GM18861 (cell line): ENCODE results near the gene ALPL.

Experiments
- ATAC-seq: cut with Tn5 transposase; IDR thresholded peaks from one replicate; pipeline ENCODE4 v1.9.1; 2021; ENCODE audit not compliant: unreplicated experiment

Gene ALPL

GRCh38 chr1:21574466-21575151, 65.4 kb downstream of the ALPL start:
- ATAC-seq, result no peak

GRCh38 chr1:21575351-21575942, 66.2 kb downstream of the ALPL start:
- ATAC-seq, result no peak

DNA sequence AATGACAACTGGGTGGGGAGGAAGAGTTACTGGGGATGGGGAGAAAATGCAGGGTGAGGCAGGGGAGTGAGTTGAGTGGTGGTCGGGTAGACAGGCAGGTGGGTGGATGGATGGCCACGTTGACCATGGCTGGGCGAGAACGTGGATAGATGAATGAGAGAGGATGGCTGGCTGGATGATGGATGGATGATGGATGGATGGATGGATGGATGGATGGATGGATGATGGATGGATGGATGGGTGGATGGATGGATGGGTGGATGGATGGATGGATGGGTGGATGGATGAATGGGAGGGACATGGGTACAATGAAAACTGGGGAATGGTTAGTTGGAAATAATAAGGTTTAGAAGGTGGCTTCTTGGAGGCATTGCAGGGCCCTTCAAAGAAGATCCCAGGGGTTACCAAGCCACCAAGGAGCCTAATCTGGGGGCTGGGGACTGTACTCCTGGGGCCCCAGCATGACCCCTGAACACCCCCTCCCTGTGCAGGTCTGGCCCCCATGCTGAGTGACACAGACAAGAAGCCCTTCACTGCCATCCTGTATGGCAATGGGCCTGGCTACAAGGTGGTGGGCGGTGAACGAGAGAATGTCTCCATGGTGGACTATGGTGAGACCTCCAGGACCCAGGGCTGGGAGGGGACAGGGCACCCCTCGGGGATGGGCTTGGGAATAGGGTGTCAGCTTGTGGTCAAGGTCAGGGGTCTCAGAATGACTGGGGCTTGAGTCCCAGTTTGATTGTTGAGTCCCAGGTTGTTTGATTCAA, 67.0 kb downstream of the ALPL start:
- no peak for ATAC-seq

DNA sequence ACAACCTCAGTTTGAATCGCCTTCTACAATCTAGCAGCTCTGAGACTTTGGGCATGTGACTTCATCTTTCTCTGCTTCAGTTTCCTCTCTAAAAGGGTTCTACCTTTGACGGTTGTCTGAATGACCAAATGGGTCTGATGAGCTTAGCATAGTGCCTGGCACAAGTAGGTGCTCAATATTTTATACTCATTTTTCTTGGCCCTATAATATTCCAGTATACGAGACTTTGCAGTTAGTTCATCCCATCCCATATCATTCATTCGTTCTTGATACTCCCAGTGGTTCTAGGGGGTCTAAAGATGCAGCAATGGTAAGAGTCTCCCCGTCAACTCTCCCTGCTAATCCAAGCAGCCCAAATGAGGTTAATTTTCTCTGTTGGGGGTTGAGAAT, 67.6 kb downstream of the ALPL start:
- ATAC-seq, result no peak

DNA sequence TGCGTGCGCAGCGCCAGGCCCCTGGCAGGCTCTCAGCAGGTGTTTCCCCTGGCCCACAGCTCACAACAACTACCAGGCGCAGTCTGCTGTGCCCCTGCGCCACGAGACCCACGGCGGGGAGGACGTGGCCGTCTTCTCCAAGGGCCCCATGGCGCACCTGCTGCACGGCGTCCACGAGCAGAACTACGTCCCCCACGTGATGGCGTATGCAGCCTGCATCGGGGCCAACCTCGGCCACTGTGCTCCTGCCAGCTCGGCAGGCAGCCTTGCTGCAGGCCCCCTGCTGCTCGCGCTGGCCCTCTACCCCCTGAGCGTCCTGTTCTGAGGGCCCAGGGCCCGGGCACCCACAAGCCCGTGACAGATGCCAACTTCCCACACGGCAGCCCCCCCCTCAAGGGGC, 68.1 kb downstream of the ALPL start:
- ATAC-seq, result no peak

DNA sequence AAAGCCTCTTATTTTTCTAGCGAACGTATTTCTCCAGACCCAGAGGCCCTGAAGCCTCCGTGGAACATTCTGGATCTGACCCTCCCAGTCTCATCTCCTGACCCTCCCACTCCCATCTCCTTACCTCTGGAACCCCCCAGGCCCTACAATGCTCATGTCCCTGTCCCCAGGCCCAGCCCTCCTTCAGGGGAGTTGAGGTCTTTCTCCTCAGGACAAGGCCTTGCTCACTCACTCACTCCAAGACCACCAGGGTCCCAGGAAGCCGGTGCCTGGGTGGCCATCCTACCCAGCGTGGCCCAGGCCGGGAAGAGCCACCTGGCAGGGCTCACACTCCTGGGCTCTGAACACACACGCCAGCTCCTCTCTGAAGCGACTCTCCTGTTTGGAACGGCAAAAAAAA, 68.7 kb downstream of the ALPL start:
- no peak for ATAC-seq

- ATAC-seq, result no peak
Measured at GRCh38 chr1:21579791-21580190, 70.6 kb downstream of the ALPL start.

DNA sequence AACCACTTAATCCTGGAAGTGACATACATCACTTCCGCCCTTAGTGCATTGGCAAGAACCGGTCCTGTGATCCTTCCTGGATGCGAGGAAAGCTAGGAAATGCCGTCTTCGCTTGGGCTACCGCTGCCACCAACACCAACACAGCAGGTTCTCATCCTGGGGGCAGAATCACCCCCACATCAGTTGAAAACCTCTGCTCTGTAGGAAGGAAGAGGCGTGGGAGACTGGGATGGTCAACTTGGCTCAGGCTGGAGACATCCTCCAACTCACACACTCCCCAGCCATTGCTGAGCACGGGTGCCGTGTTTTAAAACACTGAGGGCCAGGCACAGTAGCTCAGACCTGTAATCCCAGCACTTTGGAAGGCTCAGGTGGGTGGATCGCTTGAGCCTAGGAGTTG, 74.9 kb downstream of the ALPL start:
- ATAC-seq, result no peak

GRCh38 chr1:21585037-21585436, 75.8 kb downstream of the ALPL start:
- ATAC-seq, result no peak

- no peak for ATAC-seq
Measured at GRCh38 chr1:21586222-21586621, 77.0 kb downstream of the ALPL start.

DNA sequence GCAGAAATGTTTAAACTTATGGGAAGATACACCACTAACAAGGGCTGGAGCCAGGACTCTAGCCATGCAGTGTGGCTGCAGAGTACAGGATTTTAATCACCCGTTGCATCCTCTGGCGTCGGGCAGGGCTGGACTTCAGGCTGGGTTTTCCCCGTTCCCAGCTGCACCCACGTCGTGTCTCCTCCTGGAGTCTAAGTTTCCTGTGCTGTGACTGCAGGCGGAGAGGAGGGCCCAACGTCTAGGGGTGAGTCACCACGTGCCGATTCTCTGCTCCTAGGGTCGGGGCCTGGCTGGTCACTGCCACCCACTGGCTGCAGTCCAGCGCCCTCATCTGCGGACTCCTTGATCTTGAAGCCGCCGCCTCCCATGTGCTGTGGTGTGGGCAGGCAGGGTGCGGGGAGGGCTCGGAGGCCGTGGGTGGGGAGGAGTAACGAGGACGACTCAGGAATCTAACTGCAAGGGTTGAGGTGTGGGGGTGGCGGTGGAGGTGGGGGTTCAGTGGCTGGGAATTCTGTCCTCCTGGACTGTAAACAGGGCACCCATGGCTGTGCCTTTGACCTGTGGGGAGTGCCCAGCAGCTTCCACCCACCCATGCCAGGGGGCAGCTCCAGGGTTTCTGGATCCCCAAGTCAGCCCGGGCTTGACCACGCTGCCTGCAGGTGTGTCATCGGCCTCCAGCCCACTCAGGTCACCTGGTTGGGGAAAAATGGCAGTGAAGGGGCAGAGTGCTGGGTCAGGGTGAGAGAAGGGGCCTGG, 77.8 kb downstream of the ALPL start:
- no peak for ATAC-seq

DNA sequence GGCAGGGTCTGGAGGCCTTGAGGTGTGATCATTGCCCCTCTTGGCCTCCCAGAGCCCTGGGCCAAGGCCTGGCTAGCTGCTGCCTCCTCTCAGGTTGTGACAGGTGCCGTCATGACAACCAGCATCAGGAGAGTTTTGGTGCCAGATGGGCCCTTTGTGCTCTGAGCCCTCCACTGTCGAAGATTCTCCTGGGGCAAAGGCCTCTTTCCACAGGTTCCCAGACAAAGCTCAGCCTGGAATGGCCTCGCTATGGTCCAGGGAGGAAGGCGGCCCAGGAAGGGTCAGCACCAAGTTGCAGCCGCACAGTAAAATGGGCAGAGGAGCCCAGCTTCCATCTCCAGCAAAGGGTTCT, 78.4 kb downstream of the ALPL start:
- no peak for ATAC-seq

DNA sequence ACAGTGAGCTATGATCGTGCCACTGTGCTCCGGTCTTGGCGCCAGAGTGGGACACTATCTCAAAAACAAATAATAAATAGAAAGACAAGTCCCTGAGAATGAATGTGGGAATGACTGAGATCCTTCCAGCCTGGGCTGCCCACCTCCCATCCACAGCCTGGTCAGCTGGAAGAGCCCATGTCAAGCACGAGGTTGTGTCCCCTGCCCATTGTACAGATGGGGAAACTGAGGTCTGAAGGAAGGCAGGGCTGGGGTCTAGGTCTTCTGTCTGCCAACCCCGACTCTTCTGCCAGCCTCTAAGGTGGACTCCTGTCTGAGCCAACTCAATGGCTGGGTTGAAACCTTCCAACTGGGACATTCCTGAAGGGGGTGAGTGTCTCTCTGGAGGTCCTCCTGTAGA, 80.4 kb downstream of the ALPL start:
- ATAC-seq, result no peak

DNA sequence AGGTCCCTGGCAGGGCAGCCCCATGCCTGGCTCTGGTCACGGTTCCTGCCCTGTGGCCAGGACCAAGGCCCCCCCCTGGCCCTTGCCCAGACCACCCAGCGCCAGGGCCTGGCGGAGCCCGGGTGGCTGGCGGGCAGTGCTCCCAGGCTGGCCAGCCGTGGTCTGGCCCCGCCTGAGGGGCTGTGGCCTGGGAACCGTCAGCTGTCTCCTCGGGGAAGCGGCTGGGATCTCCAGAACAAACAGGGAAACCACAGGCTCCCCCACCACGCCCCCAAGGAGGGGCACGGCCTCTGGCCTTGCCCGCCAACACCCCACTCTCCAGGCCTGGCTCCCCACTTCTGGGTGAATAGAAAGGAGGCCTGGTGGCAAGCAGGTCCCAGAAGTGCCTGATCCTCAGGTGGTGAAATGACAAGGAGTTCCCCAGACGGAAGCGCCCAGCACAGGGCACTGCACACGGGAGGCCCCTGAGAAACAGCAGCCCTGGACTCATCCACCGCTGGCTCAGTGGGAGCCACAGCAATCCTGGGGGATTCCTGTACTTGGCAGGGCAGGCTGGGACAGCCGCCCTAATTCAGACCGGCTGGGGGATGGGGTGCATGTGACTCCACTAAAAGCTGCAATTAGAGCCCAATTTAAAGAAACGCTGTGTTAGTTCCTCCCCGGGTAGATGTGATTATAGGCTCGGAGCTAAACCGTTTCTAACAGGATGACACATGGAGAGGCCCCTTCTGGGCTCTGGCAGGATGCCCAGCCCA, 81.1 kb downstream of the ALPL start:
- no peak for ATAC-seq

GRCh38 chr1:21590934-21591333, 81.7 kb downstream of the ALPL start:
- ATAC-seq, result no peak

GRCh38 chr1:21592086-21592865, 83.1 kb downstream of the ALPL start:
- no peak for ATAC-seq

DNA sequence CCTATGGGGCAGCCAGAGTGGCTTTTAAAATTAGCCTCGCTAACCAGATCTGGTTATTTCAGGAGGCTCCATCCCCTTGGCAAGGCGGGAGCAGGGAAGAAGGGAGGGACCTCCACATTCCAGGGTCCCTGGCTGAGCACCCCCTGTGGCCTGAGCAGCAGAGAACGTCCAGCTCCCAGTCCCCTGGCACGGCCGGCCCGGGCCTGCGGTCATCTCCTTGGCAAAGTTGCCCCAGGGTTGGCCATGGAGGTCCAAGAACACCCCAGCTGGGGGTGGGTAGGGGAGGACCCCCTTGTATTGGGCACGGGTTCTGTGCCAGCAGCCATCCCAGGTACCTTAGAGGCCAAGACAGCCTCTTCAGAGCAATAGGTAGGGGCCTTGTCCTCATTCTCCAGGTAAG, 84.0 kb downstream of the ALPL start:
- no peak for ATAC-seq

- no peak for ATAC-seq
Measured at GRCh38 chr1:21594501-21594900, 85.3 kb downstream of the ALPL start.

DNA sequence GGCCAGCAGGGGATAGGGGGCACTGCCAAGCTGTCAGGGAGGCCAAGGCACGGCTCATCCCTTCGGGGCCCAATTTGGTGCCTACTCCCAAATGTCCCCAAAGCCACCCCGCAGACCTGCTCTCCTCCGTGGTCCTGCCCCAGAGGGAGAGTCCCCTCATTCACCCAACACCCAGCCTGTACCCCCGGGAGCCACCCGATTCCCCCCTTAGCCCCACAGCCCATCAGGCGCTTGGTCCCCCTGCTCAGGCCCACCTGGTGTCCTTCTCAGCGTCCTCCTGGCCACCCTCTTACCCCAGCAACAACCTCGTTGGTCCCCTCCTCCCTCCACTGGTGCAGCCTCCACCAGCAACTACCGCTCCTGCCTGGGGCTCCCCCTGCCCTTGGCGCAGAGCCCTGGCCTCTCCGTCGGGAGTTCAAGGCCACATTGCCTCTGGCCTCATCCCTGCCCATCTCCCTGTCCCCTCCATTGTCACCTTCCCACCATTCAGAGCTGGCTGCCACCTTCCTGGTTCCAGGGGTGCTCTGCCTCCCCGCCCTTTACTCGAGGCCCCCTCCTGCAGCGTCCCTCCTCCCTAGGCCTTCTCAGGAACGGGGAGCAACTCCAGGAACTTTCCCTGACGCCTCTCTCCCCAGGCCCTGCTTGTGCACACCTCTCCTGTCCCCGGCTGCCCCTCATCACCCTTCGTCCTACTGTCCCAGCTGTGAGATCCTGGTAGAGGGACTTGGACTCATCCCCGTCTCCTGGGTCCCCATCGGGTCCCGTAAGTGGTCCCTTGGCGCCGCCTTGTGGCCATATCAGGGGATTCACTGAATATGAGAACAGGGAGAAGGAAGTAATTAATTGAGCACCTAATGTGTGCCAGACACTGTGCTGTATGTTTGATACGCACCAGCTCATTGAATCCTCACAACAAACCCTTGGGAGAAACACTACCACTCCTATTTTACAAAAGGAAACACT, 86.0 kb downstream of the ALPL start:
- no peak for ATAC-seq
